GM19468 (cell line): ENCODE measurements around the gene ANO1.

Source experiments
- ATAC-seq: cut with Tn5 transposase; IDR thresholded peaks from one replicate; pipeline ENCODE4 v1.9.1; 2021; ENCODE audit warnings: mild to moderate bottlenecking, moderate library complexity, moderate number of reproducible peaks; ENCODE audit not compliant: unreplicated experiment; ENCODE audit errors: extremely low read depth

The ANO1 gene

GRCh38 chr11:70071996-70072395 lies 6.1 kb upstream of the ANO1 start:
- no peak for ATAC-seq

DNA sequence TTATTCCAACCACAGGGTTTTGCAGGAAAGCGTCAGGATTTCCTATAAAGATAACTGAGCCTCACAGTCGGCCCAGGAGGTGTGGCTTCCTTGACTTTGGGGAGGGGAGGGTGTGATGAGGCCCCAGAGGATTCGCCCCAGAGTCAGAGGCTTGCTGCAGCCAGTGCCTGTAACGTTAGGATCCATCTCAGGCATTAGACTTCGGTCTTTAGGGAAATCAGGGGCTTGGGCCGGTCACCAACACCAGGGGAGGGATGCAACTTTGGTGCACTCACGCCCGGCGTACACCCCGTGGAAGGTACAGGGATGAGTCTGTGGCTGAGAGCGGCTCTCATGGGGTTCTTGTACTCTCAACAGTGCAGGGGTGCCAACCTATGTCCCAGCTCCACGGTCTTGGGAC lies 5.7 kb upstream of the ANO1 start:
- ATAC-seq: no peak

GRCh38 chr11:70072861-70073755 lies 5.0 kb upstream of the ANO1 start:
- ATAC-seq: no peak

DNA sequence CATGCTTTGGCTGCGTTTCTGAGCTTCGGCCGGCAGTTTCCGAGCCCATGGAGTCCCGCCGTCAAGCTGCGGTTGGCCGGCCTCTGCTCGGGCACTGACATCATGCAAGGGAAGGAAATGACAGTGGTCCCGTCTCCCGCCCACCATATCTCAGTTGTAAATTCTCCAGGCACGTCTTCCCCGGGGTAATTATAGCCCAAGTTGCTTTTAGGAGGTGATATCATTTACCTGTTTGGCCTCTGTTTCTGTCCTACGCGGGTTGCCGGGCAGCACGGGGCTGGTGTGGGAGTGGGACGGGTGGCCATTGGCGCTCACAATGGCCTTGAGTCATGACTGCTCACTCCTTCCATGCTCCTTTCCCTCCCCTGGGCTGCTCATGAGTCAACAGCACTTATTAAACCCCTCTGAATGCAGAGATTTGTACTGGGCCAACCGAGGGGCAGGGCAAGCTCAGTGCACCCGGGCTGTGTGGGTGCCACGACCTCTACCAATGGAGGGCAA lies 4.2 kb upstream of the ANO1 start:
- ATAC-seq: no peak

GRCh38 chr11:70074746-70075145 lies 3.4 kb upstream of the ANO1 start:
- ATAC-seq: no peak

DNA sequence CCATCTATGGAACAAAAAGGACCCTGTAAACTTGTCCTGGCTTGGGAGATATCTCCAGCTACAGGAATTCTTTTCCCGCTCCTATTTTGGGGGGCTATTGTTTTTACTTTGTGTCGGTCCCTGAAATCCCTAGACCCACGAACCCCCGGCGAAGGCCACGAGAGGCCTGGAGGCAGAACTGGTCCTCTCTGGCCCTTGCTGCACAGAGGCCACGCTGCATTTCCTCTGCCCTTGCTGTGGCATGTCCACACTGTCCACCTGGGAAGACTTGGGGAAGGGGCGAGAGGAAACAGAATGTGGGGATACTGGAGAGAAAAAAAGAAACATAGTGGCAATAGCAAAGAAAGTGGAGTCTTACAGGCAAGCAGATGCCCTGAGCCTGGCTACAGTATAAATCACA lies 2.3 kb upstream of the ANO1 start:
- no peak for ATAC-seq

GRCh38 chr11:70076461-70076931 lies 1.6 kb upstream of the ANO1 start:
- ATAC-seq: no peak

DNA sequence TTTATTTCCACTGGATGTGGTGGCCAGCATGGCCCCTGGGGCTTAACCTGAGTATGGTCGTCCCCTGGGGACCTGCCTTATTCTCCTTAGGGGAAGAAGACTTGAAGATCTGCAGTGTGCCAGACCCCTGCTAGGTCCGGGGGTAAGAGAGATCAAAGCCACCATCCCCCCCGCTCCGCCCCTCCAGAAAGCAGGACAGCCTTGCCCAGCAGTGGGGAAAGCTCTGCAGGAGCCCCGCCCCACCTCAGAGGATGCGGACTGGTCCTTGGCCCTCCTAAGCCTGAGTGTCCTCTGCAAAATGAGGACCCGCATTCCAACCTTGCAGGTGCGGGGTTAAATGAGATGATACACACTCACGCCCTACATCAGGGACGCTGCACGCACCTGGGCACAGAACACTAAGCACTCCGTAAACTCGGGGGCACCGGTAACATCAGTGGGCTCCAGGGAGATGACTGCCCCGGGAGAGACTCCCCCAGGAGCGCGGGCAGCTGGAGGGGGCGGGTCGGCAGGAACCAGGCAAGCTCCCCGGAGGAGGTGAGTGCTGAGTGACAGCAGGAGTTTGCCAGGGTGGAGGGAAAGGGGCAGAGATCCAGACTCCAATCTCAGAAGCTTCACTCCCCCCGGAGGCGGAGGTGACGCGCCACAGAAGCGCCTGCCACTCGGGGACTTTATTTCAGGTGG lies 564 bp upstream of the ANO1 start:
- no peak for ATAC-seq

- no peak for ATAC-seq
These were observed 882 bp downstream of the ANO1 start for GRCh38 chr11:70078781-70079616.

DNA sequence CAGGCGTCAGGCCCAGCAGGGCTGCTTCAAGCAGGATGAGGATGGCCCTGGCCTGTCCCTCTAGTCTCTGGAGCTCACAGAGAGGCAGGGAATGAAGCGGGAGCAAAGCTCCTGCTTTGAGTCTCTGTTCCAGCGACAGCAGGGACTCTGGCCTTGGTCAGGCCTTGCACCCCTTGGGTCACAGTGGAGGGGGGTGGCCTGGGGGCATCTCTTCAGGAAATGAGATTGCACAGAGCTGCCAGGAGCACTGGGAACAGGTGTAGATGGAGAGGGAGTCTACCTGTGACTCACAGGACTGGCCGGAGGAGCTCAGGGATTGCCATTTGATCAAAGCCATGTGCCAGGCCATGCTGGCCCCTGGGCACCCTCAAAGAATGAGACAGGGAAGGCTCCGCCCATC lies 1.6 kb downstream of the ANO1 start:
- no peak for ATAC-seq

DNA sequence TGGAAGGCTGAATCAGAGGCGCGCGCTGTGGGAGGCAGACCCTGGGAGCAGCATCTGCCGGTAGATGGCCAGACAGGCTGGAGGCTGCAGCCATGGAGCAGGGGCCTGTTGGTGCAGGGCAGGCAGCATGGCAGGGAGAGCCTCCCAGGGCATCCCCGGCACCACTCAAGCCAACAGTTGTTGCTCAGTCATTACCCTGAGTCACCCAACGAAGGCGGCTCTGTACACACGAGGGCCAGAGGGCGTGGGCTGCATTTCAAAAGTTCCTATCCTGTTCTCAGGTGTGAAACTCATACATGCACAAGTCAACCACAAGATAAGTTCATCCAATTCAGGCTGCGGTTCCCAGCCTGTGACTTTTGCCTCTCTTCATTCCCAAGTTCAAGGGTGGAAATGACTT lies 2.6 kb downstream of the ANO1 start:
- no peak for ATAC-seq

DNA sequence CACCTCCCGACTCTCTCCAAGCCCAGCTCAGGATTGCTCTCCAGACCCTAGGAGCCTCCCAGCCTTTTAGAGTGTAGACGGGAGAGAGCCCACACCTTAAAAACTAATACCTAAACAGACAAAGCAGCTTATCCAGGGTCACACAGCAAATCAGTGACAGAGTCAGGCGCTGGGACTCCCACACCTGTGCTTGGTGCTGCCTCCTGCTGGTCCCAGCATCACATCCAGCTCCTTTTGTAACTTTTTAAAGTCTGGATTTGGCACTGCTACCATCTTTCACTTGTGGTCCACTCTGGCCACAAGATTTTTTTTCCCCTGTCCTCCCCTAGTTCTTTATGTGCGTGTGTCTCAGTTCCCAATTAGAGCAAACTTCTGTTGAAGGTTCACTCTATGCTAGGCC lies 4.7 kb downstream of the ANO1 start:
- ATAC-seq: no peak

DNA sequence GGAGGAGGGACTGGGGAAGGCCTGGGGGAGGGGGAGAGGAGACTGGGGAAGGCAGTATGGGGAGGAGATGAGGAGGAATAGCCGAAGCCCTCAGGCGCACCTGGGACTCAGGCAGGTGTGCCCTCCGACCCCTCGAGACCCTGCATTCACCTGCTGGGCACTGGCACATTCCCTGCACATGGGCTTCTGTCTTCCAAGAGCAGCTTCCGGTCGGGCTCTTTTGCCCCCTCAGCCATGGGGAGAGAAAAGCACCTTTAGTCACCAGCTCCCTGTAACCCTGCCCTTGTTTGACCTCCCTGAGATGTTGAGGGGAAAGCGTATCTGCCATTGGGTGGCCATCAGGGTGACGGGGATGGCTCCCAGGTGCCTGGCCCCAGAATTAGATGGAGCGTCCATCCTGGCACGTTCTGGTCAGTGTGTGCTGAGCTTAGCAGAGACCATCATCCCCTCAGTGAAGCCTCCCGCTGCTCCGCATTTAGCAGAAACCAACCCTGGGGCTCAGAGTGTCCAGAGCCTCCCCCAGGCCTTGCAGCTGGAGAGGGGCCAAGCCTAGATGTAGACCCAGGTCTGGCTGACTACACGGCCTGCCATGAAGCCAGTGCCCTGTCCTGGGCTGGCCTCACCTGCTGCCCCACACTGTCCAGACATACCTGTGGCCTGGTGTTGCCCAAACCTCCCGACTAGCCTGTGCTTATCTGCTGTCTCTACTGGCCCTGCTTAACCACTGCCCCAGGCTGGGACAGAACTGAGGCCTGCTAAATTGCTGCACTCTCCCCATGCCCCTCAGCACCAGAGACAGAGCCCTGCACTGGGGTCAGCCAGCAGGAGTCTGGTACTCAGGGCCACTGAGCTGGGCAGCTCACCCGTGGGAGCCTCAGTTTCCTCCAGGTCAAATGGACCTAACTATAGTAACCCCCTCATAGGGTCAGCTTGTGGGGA lies 6.2 kb downstream of the ANO1 start:
- ATAC-seq: no peak

GRCh38 chr11:70085815-70086769 lies 8.0 kb downstream of the ANO1 start:
- no peak for ATAC-seq

DNA sequence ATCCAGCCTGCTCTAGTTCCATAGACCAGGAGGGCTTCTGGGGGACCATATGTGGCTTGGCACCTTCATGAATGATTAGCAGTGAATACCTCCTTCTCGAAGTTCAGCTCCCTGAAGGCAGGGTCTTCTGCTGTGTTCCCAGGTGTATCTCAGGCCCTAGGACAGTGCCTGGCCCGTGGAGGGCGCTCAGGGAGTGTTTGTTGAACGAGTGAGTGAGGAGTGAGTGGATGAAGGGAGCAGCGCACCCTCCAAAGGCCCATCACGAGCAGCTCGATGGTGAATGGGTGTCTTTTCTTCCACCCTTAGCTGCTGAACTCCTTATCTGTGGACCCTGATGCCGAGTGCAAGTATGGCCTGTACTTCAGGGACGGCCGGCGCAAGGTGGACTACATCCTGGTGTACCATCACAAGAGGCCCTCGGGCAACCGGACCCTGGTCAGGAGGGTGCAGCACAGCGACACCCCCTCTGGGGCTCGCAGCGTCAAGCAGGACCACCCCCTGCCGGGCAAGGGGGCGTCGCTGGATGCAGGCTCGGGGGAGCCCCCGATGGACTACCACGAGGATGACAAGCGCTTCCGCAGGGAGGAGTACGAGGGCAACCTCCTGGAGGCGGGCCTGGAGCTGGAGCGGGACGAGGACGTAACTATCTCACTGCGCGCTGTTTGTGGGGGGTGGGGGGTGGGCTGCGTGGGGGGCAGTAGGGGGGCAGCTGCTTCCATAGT lies 9.5 kb downstream of the ANO1 start:
- ATAC-seq: no peak

DNA sequence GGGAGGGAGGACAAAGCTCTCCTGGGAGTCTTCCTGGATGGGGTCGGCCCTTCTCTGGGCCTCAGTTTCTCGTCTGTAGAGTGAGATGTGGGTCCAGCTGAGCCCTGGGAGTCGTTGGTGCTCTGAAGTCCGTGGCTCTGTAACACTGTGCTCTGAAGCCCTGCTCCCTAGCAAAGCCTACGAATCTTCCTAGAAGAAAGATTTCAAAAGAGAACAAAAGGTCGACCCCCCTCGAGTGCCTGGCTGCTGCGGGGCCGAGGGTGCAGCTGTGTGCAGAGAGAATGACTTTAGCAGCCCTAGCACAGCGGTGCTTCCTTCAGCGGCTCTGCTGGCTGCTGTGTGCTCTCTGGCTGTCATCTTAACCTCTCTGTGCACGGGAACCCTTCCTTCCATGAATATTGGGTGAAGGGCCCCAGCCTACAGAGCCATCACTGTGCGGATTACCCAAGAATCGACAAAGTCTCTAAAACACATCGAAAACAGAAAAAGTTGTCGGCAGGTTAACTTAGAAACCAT lies 10.7 kb downstream of the ANO1 start:
- no peak for ATAC-seq

GRCh38 chr11:70089631-70090030 lies 11.5 kb downstream of the ANO1 start:
- ATAC-seq: no peak
